Measurements from ENCODE around the gene CDPF1. TPM values are rescaled to one million over a fixed set of nuclear protein-coding genes. Genes with fewer than 3 reads are reported as not detected.

CDPF1 gene
- total and polyA plus RNA-seq, 2 of the 4 experiments (the other 2 are of a cell fraction) = 11.5 to 14.5 TPM

GRCh38 chr22:46239261-46240048 lies 10.6 kb downstream of the CDPF1 start:
- no TSS peak for BruUV-seq (replicated peaks)
- DNase-seq (no peak), ATAC-seq (ENCODE audit: low read depth) (no peak)
- H3K36me3 ChIP-seq (ENCODE audit: control insufficient read depth, insufficient read depth, low read length) = peaks cover 27% of the 10 kb centered on the region
- H3K9me1 ChIP-seq (ENCODE audit: insufficient read depth, low read length) = peaks cover 2% of the 10 kb centered on the region; the same call in 1 of the 2 replicates
- no peaks in the 10 kb centered on the region for H3K27me3 ChIP-seq (ENCODE audit: control insufficient read depth, insufficient read depth, low read length)
- H2BK120ac ChIP-seq (ENCODE audit: low read depth, low read length) = no peak overlapping the region
- no peaks in the 10 kb centered on the region for H3K9me3 ChIP-seq (ENCODE audit: control insufficient read depth, insufficient read depth, low read length)
- no peak overlapping the region for H2AFZ ChIP-seq (replicated peaks; ENCODE audit: low read length, poor library complexity)
- no peak overlapping the region for H4K5ac ChIP-seq (ENCODE audit: low read depth, low read length)
- no peak overlapping the region for H3K18ac ChIP-seq (ENCODE audit: low read depth, low read length)
- H3K4me2 ChIP-seq (ENCODE audit: low read depth, low read length) = no peak overlapping the region
- H3K4me3 ChIP-seq (ENCODE audit: insufficient read depth, low read depth, low read length) = no peak overlapping the region
- H2BK5ac ChIP-seq (ENCODE audit: low read depth, low read length, poor library complexity, severe bottlenecking) = no peak overlapping the region
- no peak overlapping the region for H3K23ac ChIP-seq (ENCODE audit: low read depth, low read length)
- H3K4ac ChIP-seq (ENCODE audit: low read depth, low read length) = no peak overlapping the region
- H4K20me1 ChIP-seq (ENCODE audit: insufficient read depth, low read length) = no peaks in the 10 kb centered on the region; the same call in 1 of the 2 replicates
- intact Hi-C loops (cut with micrococcal nuclease) (no loop called here), dilution Hi-C loops (cut with HindIII; ENCODE audit: low sequenced_read_pairs, unreplicated experiment) (no loop called here), in situ Hi-C loops (cut with MboI; ENCODE audit: low sequenced_read_pairs) (no loop called here)
- H3K4me1 ChIP-seq (ENCODE audit: control insufficient read depth, insufficient read depth, low read length) = peaks cover 4% of the 10 kb centered on the region
- no CpG with 5 or more reads among the region's 20 CpGs for WGBS, 2 experiments (ENCODE audit: extremely low coverage in 2 of 2, insufficient read length in 1 of 2)
- H4K91ac ChIP-seq (ENCODE audit: insufficient read depth, low read depth, low read length) = no peak overlapping the region
- H2AK5ac ChIP-seq (ENCODE audit: low read depth, low read length) = no peak overlapping the region
- no peak overlapping the region for H3K56ac ChIP-seq (ENCODE audit: extremely low read depth, insufficient read depth, low read length)
- ChIA-PET POLR2A (ENCODE audit: unreplicated experiment) (no interaction called here), CTCF (no interaction called here)
- H3K79me1 ChIP-seq (ENCODE audit: low read depth in 1 of 2, low read length in 2 of 2) = 0 out of 4 replicates have a peak, but pooled peaks cover 0 to 4% of the 10 kb centered on the region in 2 experiments
- no peak overlapping the region for H2BK20ac ChIP-seq (ENCODE audit: low read depth, low read length)
- H3K9ac ChIP-seq (ENCODE audit: low read depth, low read length) = no peak overlapping the region
- no peak overlapping the region for H3K27ac ChIP-seq (ENCODE audit: insufficient read depth, low read length)
- no peak overlapping the region for H3K14ac ChIP-seq (replicated peaks; ENCODE audit: low read depth, low read length)
- H2AK9ac ChIP-seq (replicated peaks; ENCODE audit: low read depth, low read length, poor library complexity) = no peak overlapping the region
- H4K8ac ChIP-seq (ENCODE audit: low read depth in 2 of 2, low read length in 2 of 2) = no peak overlapping the region
- no peak overlapping the region for H2BK15ac ChIP-seq (ENCODE audit: low read depth, low read length)
- TF ChIP-seq, protein P1, sequence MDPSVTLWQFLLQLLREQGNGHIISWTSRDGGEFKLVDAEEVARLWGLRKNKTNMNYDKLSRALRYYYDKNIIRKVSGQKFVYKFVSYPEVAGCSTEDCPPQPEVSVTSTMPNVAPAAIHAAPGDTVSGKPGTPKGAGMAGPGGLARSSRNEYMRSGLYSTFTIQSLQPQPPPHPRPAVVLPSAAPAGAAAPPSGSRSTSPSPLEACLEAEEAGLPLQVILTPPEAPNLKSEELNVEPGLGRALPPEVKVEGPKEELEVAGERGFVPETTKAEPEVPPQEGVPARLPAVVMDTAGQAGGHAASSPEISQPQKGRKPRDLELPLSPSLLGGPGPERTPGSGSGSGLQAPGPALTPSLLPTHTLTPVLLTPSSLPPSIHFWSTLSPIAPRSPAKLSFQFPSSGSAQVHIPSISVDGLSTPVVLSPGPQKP (IDR thresholded peaks at IDR 0.05; ENCODE audit: borderline replicate concordance, low read depth, low read length) = no peak
- no peak for TF ChIP-seq BHLHE40 (IDR thresholded peaks at IDR 0.05; ENCODE audit: low read depth, low read length)
- TF ChIP-seq RFX5 (IDR thresholded peaks at IDR 0.05; ENCODE audit: low read depth, low read length) = no peak
- no peak for TF ChIP-seq MAZ (IDR thresholded peaks at IDR 0.05; ENCODE audit: borderline replicate concordance, low read depth, low read length)
- no peak for TF ChIP-seq MAFK (IDR thresholded peaks at IDR 0.05; ENCODE audit: low read depth, low read length)
- no peak for TF ChIP-seq SMC3 (IDR thresholded peaks at IDR 0.05; ENCODE audit: low read depth, low read length)
- no peak for TF ChIP-seq RAD21 (IDR thresholded peaks at IDR 0.05; ENCODE audit: low read length)
- no peak for TF ChIP-seq CHD1 (IDR thresholded peaks at IDR 0.05; ENCODE audit: low read depth, low read length)
- no peak for TF ChIP-seq RCOR1 (IDR thresholded peaks at IDR 0.05; ENCODE audit: insufficient replicate concordance, low read length)
